ENCODE measurements around the gene RPP25.
"Not testable (repeated sequence)": the region's sequence is repeated elsewhere in the genome, so short reads cannot be mapped to it uniquely, and the experiment has no call there.

Gene RPP25

GRCh38 chr15:74962219-74962618 lies 5.6 kb upstream of the RPP25 start:
- no peak for DNase-seq

GRCh38 chr15:74961616-74962015 lies 5.0 kb upstream of the RPP25 start:
- DNase-seq = no peak

- DNase-seq = no peak
Measured at GRCh38 chr15:74960995-74961588, 4.5 kb upstream of the RPP25 start.

DNA sequence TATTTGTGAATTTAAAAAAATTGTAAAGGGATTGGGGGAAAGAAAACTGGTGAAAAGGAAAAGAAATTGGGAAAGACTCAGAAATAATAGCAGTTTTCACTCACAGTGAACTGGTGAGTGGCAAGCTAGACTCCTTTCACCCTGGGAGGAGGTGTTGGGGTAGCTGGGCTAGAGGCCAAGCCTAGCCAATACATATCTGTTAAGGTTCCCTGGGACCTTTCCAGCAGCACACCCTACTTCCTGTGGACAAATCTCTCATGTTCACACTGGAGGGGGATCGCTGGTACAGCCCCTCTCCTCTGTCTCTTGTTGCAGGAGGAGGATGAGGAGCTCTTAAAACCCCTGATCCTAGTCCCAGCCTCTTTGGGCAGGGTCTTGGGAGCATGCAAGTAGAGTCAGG lies 3.7 kb upstream of the RPP25 start:
- DNase-seq = no peak

GRCh38 chr15:74959586-74959939 lies 3.0 kb upstream of the RPP25 start:
- no peak for DNase-seq

- no peak for DNase-seq
Measured at GRCh38 chr15:74958908-74959585, 2.5 kb upstream of the RPP25 start.

DNA sequence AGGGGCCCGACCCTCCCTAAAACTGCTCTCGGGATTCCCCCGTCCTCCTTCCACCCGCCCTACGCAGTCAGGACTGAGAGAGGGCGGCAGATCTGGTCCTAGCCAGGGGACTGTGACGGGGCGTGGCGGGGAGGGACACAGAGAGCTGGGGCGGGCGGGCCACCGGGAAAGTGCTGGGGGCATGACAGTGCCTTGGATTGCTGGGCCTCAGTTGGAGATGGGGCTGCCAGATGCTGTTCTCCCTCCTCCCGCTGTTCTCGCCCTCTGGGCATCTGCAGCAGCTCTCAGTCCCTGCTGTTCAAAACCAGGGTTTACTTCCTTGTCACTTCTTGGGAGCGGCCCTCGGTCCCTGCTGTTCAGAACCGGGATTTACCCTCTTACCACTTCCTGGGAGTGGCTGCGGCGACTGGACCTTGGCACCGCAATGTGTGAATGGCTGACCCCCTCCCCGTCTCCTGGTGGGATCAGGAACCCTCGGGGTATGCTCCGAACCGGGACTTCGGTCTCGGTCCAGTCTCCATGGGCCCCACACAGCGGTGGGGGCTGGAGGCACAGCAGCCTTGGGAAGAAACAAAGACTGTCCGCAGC lies 1.8 kb upstream of the RPP25 start:
- DNase-seq = no peak

GRCh38 chr15:74957476-74958035 lies 984 bp upstream of the RPP25 start:
- DNase-seq = no peak

GRCh38 chr15:74955796-74956647 lies 550 bp downstream of the RPP25 start:
- DNase-seq = peak; percentile 54

- DNase-seq = no peak
Measured at GRCh38 chr15:74955017-74955416, 1.6 kb downstream of the RPP25 start.

- no peak for DNase-seq
Measured at GRCh38 chr15:74954515-74954914, 2.1 kb downstream of the RPP25 start.

GRCh38 chr15:74951006-74951405 lies 5.6 kb downstream of the RPP25 start:
- DNase-seq = no peak

- DNase-seq = peak; percentile 78
Measured at GRCh38 chr15:74950078-74950908, 6.3 kb downstream of the RPP25 start.

GRCh38 chr15:74937590-74938371 lies 18.8 kb downstream of the RPP25 start, which contains the start of gene COX5A:
COX5A (minus strand) TSS chr15:74938073; CDS start chr15:74938014, 59 bp downstream.
- DNase-seq = peak; percentile 79

DNA sequence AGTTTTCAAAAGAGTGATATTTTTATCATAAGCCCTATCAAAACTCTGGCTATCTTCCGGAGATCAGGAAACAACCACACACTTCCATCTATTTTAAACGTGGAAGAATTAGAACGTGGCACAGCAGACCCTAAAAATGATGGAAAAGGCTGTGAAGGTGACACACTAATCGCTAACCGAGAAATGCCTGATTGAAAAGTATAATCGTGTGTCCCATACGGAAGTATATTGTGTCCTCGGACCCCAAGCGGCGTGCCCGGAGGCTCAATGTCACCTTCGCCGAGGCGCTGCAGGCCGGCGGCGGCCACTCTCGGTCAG lies 19.3 kb downstream of the RPP25 start:
- no peak for DNase-seq

- DNase-seq = not testable (repeated sequence)
Measured at GRCh38 chr15:74935193-74935592, 21.4 kb downstream of the RPP25 start.

DNA sequence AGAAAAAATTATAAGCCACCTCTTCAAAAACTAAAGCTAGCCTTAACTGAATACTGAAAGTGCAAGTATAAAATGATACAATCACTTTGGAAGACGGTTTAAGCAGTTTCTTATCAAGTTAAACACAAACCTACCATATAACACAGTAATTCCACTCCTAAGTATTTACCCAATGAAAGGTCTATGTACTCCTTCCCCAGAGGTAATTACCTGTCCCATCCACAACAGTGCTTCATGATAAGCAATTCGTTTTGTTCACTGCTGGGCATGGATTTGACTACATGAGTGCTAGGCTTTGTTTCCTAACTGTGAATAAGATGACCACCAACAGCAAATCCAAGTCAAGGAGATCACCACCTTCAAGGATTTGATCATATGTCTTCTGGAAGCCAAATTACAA lies 23.0 kb downstream of the RPP25 start:
- DNase-seq = no peak

GRCh38 chr15:74928771-74929198 lies 27.8 kb downstream of the RPP25 start:
- no peak for DNase-seq

DNA sequence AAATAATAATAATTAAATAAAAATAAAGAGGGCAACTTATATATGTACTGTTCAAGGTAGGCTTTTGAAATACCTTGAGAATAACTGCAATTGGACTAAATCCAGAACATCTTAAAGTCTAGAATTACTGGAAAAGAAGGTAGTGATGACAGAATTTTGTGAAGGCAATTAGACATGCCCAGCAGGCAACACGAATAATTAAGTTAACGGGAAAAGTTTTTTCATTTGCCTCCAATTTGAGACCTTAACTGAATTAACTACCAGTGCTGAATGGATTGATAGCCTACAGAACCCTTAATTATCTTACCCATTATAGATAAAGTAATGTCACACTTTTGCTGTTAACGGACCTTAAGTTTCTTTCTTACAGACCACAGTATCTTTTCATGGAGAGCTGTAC lies 32.0 kb downstream of the RPP25 start:
- DNase-seq = no peak

DNA sequence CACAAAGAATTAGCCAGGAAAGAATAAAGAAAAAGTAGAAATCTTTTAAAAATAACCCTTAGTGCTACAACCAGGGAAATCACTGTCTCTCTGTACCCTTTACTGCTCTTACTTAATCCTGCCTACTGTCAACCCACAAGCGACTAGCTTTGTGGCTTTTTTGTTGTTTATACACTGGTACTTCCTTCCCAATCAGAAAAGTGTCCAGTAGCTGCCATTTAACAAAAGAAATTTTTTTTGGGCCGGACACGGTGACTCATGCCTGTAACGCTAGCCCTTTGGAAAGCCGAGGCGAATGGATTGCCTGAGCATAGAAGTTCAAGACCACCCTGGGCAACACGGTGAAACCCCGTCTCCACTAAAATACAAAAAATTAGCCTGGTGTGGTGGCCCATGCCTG lies 36.1 kb downstream of the RPP25 start:
- no peak for DNase-seq

- no peak for DNase-seq
Measured at GRCh38 chr15:74917676-74918075, 38.9 kb downstream of the RPP25 start.

DNA sequence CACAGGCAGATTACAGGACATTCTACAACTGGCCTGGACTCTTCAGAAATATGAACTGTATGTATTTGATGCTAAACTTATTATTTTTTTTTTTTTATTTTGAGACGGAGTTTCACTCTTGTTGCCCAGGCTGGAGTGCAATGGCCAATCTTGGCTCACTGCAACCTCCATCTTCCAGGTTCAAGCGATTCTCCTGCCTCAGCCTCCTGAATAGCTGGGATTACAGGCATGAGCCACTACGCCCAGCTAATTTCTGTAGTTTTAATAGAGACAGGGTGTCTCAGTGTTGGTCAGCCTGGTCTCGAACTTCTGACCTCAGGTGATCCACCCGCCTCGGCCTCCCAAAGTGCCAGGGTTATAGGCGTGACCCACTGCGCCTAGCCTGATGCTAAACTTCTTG lies 42.8 kb downstream of the RPP25 start:
- DNase-seq = not testable (repeated sequence)

All from activated T-cell treated with anti-CD3 and anti-CD28 coated beads for 4 hours (primary cell).